ENCODE measurements around the gene RPGRIP1L.

DNA sequence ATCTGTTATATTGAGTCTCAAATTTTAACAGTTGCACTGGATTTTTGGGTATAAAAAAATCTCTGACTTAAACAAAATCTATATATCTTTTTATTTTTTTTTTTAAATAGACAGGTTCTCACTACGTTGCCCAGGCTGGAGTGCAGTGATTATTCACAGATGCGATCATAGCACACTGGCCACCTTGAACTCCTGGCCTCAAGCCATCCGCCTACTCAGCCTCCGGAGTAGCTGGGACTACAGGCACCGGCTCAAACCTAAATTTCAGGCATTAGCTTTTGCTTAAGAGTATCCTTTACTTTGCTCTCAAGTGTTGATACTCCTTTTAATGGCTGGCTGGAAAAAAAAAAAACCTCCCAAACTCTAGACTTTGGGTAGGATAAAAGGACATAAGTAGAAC lies 61.6 kb downstream of the RPGRIP1L start:
- TF ChIP-seq CTCF (optimal IDR thresholded peaks at IDR 0.05 in 1 of 3, IDR thresholded peaks at IDR 0.05 in 1 of 3, conservative IDR thresholded peaks at IDR 0.05 in 1 of 3; ENCODE audit: extremely low read depth in 1 of 3, insufficient read depth in 2 of 3, low read length in 3 of 3) (no peak), EZH2 (IDR thresholded peaks at IDR 0.05; ENCODE audit: low read length) (no peak)

Data from keratinocyte (primary cell).